ENCODE data around the gene OAF. TPM values are rescaled to one million over a fixed set of nuclear protein-coding genes. Genes with fewer than 3 reads are reported as not detected.

Gene OAF
- total and polyA plus RNA-seq, 2 of the 8 experiments (the other 6 are each of a cell fraction or from before 2014, with no cell fraction given): 1.3 to 1.5 TPM

- no peak overlapping the region for H2AFZ ChIP-seq (ENCODE audit: low read length)
- no peak for FAIRE-seq
- TF ChIP-seq POLR2A (IDR thresholded peaks at IDR 0.05; ENCODE audit: control extremely low read depth in 1 of 2, low read depth in 2 of 2, low read length in 2 of 2) (no peak), CEBPB (IDR thresholded peaks at IDR 0.05; ENCODE audit: low read depth, low read length) (no peak), SP2 (IDR thresholded peaks at IDR 0.05; ENCODE audit: low read length) (no peak), EGR1 (IDR thresholded peaks at IDR 0.05; ENCODE audit: borderline replicate concordance, low read depth, low read length) (no peak), CBX5 (IDR thresholded peaks at IDR 0.05; ENCODE audit: low read depth, low read length) (no peak), CTBP2 (IDR thresholded peaks at IDR 0.05; ENCODE audit: borderline replicate concordance, insufficient read depth, insufficient read length, low read length) (no peak), NANOG (IDR thresholded peaks at IDR 0.05; ENCODE audit: insufficient read depth, low read depth, low read length, poor library complexity, severe bottlenecking) (no peak), CBX8 (IDR thresholded peaks at IDR 0.05; ENCODE audit: borderline replicate concordance, low read depth, low read length) (no peak), SP1 (IDR thresholded peaks at IDR 0.05; ENCODE audit: low read depth, low read length) (no peak)
Measured at GRCh38 chr11:120271672-120272071, 60.8 kb downstream of the OAF start.

More at GRCh38 chr11:120271672-120272071, 60.8 kb downstream of the OAF start:
- no peak overlapping the region for H2BK120ac ChIP-seq (replicated peaks; ENCODE audit: low read depth, low read length)
- H2BK15ac ChIP-seq (ENCODE audit: low read length): no peak overlapping the region
- 83% methylated on average over 4 of the region's 5 CpGs; no CpG with 5 or more reads in 1 of the 2 experiments for WGBS, 2 experiments (ENCODE audit: extremely low coverage in 1 of 2, insufficient coverage in 1 of 2, insufficient read length in 1 of 2, insufficient replicate concordance in 2 of 2, low coverage in 1 of 2, low lambda C conversion rate in 2 of 2, missing lambda C conversion rate in 1 of 2)
- no peak overlapping the region for H3K23ac ChIP-seq (ENCODE audit: insufficient read length)
- H3K4me1 ChIP-seq (replicated peaks in 1 of 4; ENCODE audit: control insufficient read depth in 3 of 4, insufficient read depth in 4 of 4, low read length in 3 of 4): no peaks in the 10 kb centered on the region
- no peak overlapping the region for H4K8ac ChIP-seq (ENCODE audit: extremely low read depth, insufficient read depth, low read length)
- H3K56ac ChIP-seq (replicated peaks; ENCODE audit: insufficient read length, low read depth, low read length): no peak overlapping the region
- H3K23me2 ChIP-seq (ENCODE audit: low read depth, low read length): peaks cover 3% of the 10 kb centered on the region; the same call in 1 of the 2 replicates
- no peaks in the 10 kb centered on the region for H3K79me1 ChIP-seq (ENCODE audit: low read depth, low read length)
- POLR2A ChIA-PET (ENCODE audit: partially characterized antibody): no interaction called here
- H3K14ac ChIP-seq (ENCODE audit: insufficient read length): no peak overlapping the region
- CTCF ChIA-PET (ENCODE audit: partially characterized antibody): interaction anchor here (1.0 to 4.1 kb wide), 6 partner anchors 9 to 90 kb away, joined by 3 to 18 read pairs (median 3); no protein-coding TSS in a partner anchor
- H2BK12ac ChIP-seq (ENCODE audit: low read depth, low read length): no peak overlapping the region
- no peak overlapping the region for H3K27ac ChIP-seq (ENCODE audit: low read depth, low read length)
- no peak overlapping the region for H4K91ac ChIP-seq (replicated peaks; ENCODE audit: insufficient read length, low read length)
- no peaks in the 10 kb centered on the region for H3K9me3 ChIP-seq (ENCODE audit: insufficient read depth in 2 of 2, low read depth in 1 of 2, low read length in 1 of 2)
- no peaks in the 10 kb centered on the region for H4K20me1 ChIP-seq (replicated peaks in 1 of 2; ENCODE audit: control insufficient read depth in 1 of 2, insufficient read depth in 2 of 2, low read length in 2 of 2)
- H2BK20ac ChIP-seq (ENCODE audit: low read length): no peak overlapping the region
- no peak overlapping the region for H2AK5ac ChIP-seq (ENCODE audit: low read depth, low read length)
- H3K18ac ChIP-seq (ENCODE audit: extremely low read depth, low read length): no peak overlapping the region
- H2BK5ac ChIP-seq (ENCODE audit: low read depth, low read length): 0 out of 2 replicates have a peak overlapping the region, but pooled peaks have one; percentile 23
- no peaks in the 10 kb centered on the region for H3K79me2 ChIP-seq (ENCODE audit: control insufficient read depth in 1 of 2, insufficient read depth in 2 of 2, low read length in 2 of 2)
- H3K4ac ChIP-seq (replicated peaks; ENCODE audit: insufficient read length, low read depth, low read length): no peak overlapping the region
- H3K27me3 ChIP-seq (replicated peaks in 1 of 4; ENCODE audit: control insufficient read depth in 3 of 4, extremely low read depth in 1 of 4, insufficient read depth in 3 of 4, low read length in 3 of 4): no peaks in the 10 kb centered on the region
- H3K9ac ChIP-seq (replicated peaks in 1 of 4; ENCODE audit: extremely low read depth in 1 of 4, low read depth in 3 of 4, low read length in 3 of 4): no peak overlapping the region
- no peak overlapping the region for H3K4me3 ChIP-seq (ENCODE audit: extremely low read depth in 1 of 4, insufficient read depth in 2 of 4, low read depth in 3 of 4, low read length in 4 of 4)
- DNase-seq (ENCODE audit: low read depth in 1 of 2, low spot score in 2 of 2): no peak
- no peak overlapping the region for H4K5ac ChIP-seq (ENCODE audit: insufficient read length, low read depth, low read length)
- H3K4me2 ChIP-seq (ENCODE audit: insufficient read depth in 1 of 2, low read depth in 2 of 2, low read length in 2 of 2): no peak overlapping the region
- H3K36me3 ChIP-seq (ENCODE audit: control insufficient read depth in 2 of 4, insufficient read depth in 4 of 4, low read length in 3 of 4): no peaks in the 10 kb centered on the region

Data from H1 (cell line).